IMR-90 (cell line): ENCODE measurements around the gene CTNNAL1. TPM values are rescaled to one million over a fixed set of nuclear protein-coding genes. Genes with fewer than 3 reads are reported as not detected.
A peak's percentile ranks its signal among the peaks of the same experiment; 100 is the strongest.

Source experiments
- ATAC-seq: fragments of 200-7000 bp; cut with Tn5 transposase; 2 replicates; pipeline ENCODE4 v1.9.1; 2020; ENCODE audit warnings: low read depth, mild to moderate bottlenecking, moderate library complexity
- Bru-seq: library from RNA; stranded (reverse); fragments of 400-500 nt; gene quantifications from one replicate; lab custom pipeline; 2021; lab: Mats Ljungman, UMichigan
- BruChase-seq, 2 experiments: library from RNA; stranded (reverse); fragments of 400-500 nt; gene quantifications; one replicate each; lab custom pipeline; 2021; lab: Mats Ljungman, UMichigan
- BruUV-seq: library from RNA; stranded (reverse); fragments of 400-500 nt; replicated peaks from 2 replicates; lab custom pipeline; 2021; lab: Mats Ljungman, UMichigan
- CTCF ChIA-PET: fragments of 300-600 bp; formaldehyde crosslinking; extraction: SDS; loops from one replicate; lab custom pipeline; 2021; ENCODE audit warnings: antibody characterized with exemption; lab: Yijun Ruan, JAX
- POLR2A ChIA-PET: fragments of 300-600 bp; sonication (Branson Sonifier 250); formaldehyde crosslinking; loops from one replicate; lab custom pipeline; 2022; ENCODE audit warnings: antibody characterized with exemption; ENCODE audit not compliant: unreplicated experiment; lab: Charles Lee
- DNase-seq: peaks from one replicate; pipeline ENCODE4 v3.0.0; 2013
- H2AFZ ChIP-seq: replicated peaks from 2 replicates; pipeline ENCODE3; 2013; ENCODE audit warnings: low read length, mild to moderate bottlenecking; ENCODE audit not compliant: poor library complexity
- H2AK5ac ChIP-seq: 2 replicates; pipeline ENCODE4 v1.6.1; 2013; ENCODE audit warnings: low read depth, low read length, inconsistent platforms
- H2AK9ac ChIP-seq: replicated peaks from 2 replicates; pipeline ENCODE3; 2013; ENCODE audit warnings: mild to moderate bottlenecking, low read depth, low read length, moderate library complexity; ENCODE audit not compliant: poor library complexity
- H2BK120ac ChIP-seq: 2 replicates; pipeline ENCODE4 v1.6.1; 2013; ENCODE audit warnings: low read depth, low read length, inconsistent platforms
- H2BK15ac ChIP-seq: 3 replicates; pipeline ENCODE4 v1.6.1; 2013; ENCODE audit warnings: low read depth, low read length, inconsistent platforms
- H2BK20ac ChIP-seq: 2 replicates; pipeline ENCODE4 v1.6.1; 2013; ENCODE audit warnings: low read depth, mild to moderate bottlenecking, inconsistent platforms, low read length, moderate library complexity
- H2BK5ac ChIP-seq: 2 replicates; pipeline ENCODE4 v1.6.1; 2013; ENCODE audit warnings: mild to moderate bottlenecking, low read depth, low read length, inconsistent platforms; ENCODE audit not compliant: poor library complexity, severe bottlenecking
- H3K14ac ChIP-seq: replicated peaks from 2 replicates; pipeline ENCODE4 v1.6.1; 2013; ENCODE audit warnings: low read depth, low read length, inconsistent platforms
- H3K18ac ChIP-seq: 2 replicates; pipeline ENCODE4 v1.6.1; 2013; ENCODE audit warnings: low read depth, low read length, control low read depth
- H3K23ac ChIP-seq: 2 replicates; pipeline ENCODE4 v1.6.1; 2013; ENCODE audit warnings: low read depth, low read length, inconsistent platforms
- H3K27ac ChIP-seq: 2 replicates; pipeline ENCODE4 v1.5.1; 2013; ENCODE audit warnings: mild to moderate bottlenecking, control low read depth, low read length; ENCODE audit not compliant: insufficient read depth
- H3K27me3 ChIP-seq: 2 replicates; pipeline ENCODE4 v1.6.1; 2013; ENCODE audit warnings: low read length; ENCODE audit not compliant: control insufficient read depth, insufficient read depth
- H3K36me3 ChIP-seq: 2 replicates; pipeline ENCODE4 v1.6.1; 2013; ENCODE audit warnings: low read length, mixed read lengths; ENCODE audit not compliant: control insufficient read depth, insufficient read depth
- H3K4ac ChIP-seq: 2 replicates; pipeline ENCODE4 v1.6.1; 2013; ENCODE audit warnings: low read depth, low read length, inconsistent platforms
- H3K4me1 ChIP-seq: 2 replicates; pipeline ENCODE4 v1.6.1; 2013; ENCODE audit warnings: low read length, mixed read lengths; ENCODE audit not compliant: control insufficient read depth, insufficient read depth
- H3K4me2 ChIP-seq: 2 replicates; pipeline ENCODE4 v1.6.1; 2013; ENCODE audit warnings: low read depth, mild to moderate bottlenecking, control low read depth, low read length, moderate library complexity
- H3K4me3 ChIP-seq: 2 replicates; pipeline ENCODE4 v1.5.1; 2013; ENCODE audit warnings: low read depth, mild to moderate bottlenecking, control low read depth, low read length, moderate library complexity; ENCODE audit not compliant: insufficient read depth
- H3K56ac ChIP-seq: 2 replicates; pipeline ENCODE4 v1.6.1; 2013; ENCODE audit warnings: low read length, inconsistent platforms; ENCODE audit not compliant: insufficient read depth; ENCODE audit errors: extremely low read depth
- H3K79me1 ChIP-seq, 2 experiments: 2 replicates each; pipeline ENCODE4 v1.6.1; 2013; ENCODE audit warnings: low read length in 2 of 2, inconsistent platforms in 1 of 2, low read depth in 1 of 2
- H3K9ac ChIP-seq: 2 replicates; pipeline ENCODE4 v1.6.1; 2013; ENCODE audit warnings: low read depth, low read length, control low read depth
- H3K9me1 ChIP-seq: 2 replicates; pipeline ENCODE4 v1.6.1; 2013; ENCODE audit warnings: low read length, inconsistent platforms; ENCODE audit not compliant: insufficient read depth
- H3K9me3 ChIP-seq: 2 replicates; pipeline ENCODE4 v1.6.1; 2013; ENCODE audit warnings: low read length; ENCODE audit not compliant: control insufficient read depth, insufficient read depth
- H4K20me1 ChIP-seq: 2 replicates; pipeline ENCODE4 v1.6.1; 2013; ENCODE audit warnings: low read length, inconsistent platforms; ENCODE audit not compliant: insufficient read depth
- H4K5ac ChIP-seq: 2 replicates; pipeline ENCODE4 v1.6.1; 2013; ENCODE audit warnings: mild to moderate bottlenecking, low read depth, low read length, control low read depth
- H4K8ac ChIP-seq, 2 experiments: 2 replicates each; pipeline ENCODE4 v1.6.1; 2013; ENCODE audit warnings: low read depth in 2 of 2, low read length in 2 of 2, control low read depth in 1 of 2, inconsistent platforms in 1 of 2
- H4K91ac ChIP-seq: 2 replicates; pipeline ENCODE4 v1.6.1; 2013; ENCODE audit warnings: low read depth, low read length, inconsistent platforms; ENCODE audit not compliant: insufficient read depth
- ELK1 ChIP-seq: fragments of 150-350 bp; IDR thresholded peaks from 2 replicates; pipeline ENCODE4 v1.6.1; 2016; ENCODE audit warnings: low read depth, mild to moderate bottlenecking, low read length, moderate library complexity, borderline replicate concordance
- POLR2A ChIP-seq: IDR thresholded peaks from 2 replicates; pipeline ENCODE4 v1.6.1; 2012; ENCODE audit warnings: mild to moderate bottlenecking, low read depth, low read length
- RFX5 ChIP-seq: IDR thresholded peaks from 2 replicates; pipeline ENCODE4 v1.8.0; 2012; ENCODE audit warnings: low read depth, mild to moderate bottlenecking, low read length, moderate library complexity
- SMC3 ChIP-seq: fragments of 150-350 bp; IDR thresholded peaks from 2 replicates; pipeline ENCODE4 v1.6.1; 2016; ENCODE audit warnings: low read depth, mild to moderate bottlenecking, antibody characterized with exemption, low read length, moderate library complexity
- WGBS, 2 experiments: methylation state at CpG; one replicate each; pipeline versions ENCODE4 v1.1.5 to v1.1.7; 2013; ENCODE audit warnings: missing lambda C conversion rate in 2 of 2; ENCODE audit not compliant: insufficient read length in 1 of 2; ENCODE audit errors: extremely low coverage in 2 of 2; 5-methylcytosine and 5-hydroxymethylcytosine counted together
- dilution Hi-C: fragments of 300-500 bp; cut with HindIII; formaldehyde crosslinking; loops from one replicate; pipeline ENCODE4 v1.14.3; 2018; ENCODE audit warnings: low sequenced_read_pairs; ENCODE audit not compliant: unreplicated experiment
- in situ Hi-C: fragments of 300-500 bp; cut with MboI; formaldehyde crosslinking; loops from 3 replicates; pipeline ENCODE4 v1.14.3; 2019; ENCODE audit warnings: low sequenced_read_pairs, inconsistent platforms, mixed read lengths
- intact Hi-C: fragments of 100-400 bp; cut with micrococcal nuclease; formaldehyde crosslinking; loops from 2 replicates; pipeline ENCODE4 v1.10.0; 2022
- long read RNA-seq: library from polyadenylated mRNA; unstranded; transcript quantifications from one replicate; pipeline ENCODE4 v2.0.0, GENCODE V29; 2021; ENCODE audit not compliant: unreplicated experiment
- polyA plus RNA-seq, 3 experiments: library from polyadenylated mRNA; depleted of rRNA; stranded (reverse); fragments of >200 nt; gene quantifications; 2 replicates each; pipeline ENCODE4 v1.2.3, GENCODE V29; 2012; ENCODE audit warnings: low replicate concordance in 1 of 3
- total RNA-seq: library from RNA; depleted of rRNA; stranded (reverse); fragments of >200 nt; gene quantifications from 2 replicates; pipeline ENCODE4 v1.2.3, GENCODE V29; 2012; rRNA removed

Gene CTNNAL1
- total RNA-seq (131 and 186 TPM in 2 replicates), polyA plus RNA-seq (2012; rRNA removed) (60.4 and 72.3 TPM in 2 replicates), Bru-seq, nascent RNA (percentile 85 among the genes with signal in this experiment), BruChase-seq, experiment 1, labeled RNA remaining after a 6-hour chase (percentile 67 among the genes with signal in this experiment), BruChase-seq, experiment 2, labeled RNA remaining after a 2-hour chase (percentile 59 among the genes with signal in this experiment)
- 24.4 and 58.0 TPM in 2 replicates for polyA plus RNA-seq (2012; cell fraction: cytosol; rRNA removed)
- polyA plus RNA-seq (2012; cell fraction: nucleus; rRNA removed; ENCODE audit: low replicate concordance): 9.8 and 39.6 TPM in 2 replicates
- long read RNA-seq, transcript CTNNAL1-201 (19 exons, 2,490 nt): major isoform, 59 of 104 reads
- long read RNA-seq, partial matches to known transcripts: 27 of 104 reads
- long read RNA-seq, other reads (novel, unspliced or antisense): 15 of 104 reads

DNA sequence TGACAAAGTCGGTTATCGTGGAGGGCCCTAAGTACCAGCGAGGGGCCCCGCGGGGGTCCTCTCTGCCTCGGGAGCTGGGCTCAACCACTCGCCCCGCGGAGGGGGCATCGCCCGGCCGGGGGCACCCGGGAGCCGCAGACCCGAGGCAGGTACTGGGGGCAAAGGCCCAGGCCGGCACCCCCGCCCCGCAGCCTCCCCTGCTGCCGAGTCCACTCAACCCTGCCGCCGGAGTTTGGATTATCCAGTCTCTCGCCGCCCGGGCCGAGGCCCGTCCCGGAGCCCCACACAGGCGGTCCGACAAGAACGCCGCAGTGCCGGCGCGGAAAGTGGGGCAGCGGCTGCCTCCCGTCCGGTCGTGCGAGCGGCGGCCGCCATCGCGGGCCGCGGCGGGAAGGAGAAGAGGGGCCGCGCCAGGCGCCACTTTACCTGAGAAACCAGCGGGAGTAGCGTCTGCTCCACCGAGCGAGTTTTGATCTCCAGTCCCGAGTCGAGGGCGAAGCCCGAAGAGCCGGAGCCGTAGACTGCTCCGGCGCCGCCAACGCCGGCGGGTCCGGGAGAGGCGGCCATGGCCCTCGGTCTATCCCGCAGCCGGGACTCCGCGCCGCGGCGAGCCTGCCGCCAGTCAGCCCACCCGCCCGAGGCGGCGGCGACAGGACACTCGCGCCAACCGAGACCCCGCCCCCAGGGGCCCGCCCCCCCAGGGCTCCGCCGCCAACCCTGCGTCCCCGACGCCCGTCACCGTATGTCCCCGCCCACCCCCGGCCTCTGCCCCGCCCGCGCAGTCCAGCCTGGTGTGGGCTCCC is at the start of gene CTNNAL1:
TSS of gene CTNNAL1 (minus strand) at position 624 of the 803 bp plus-strand sequence. CDS start at position 567, 57 bp downstream.
- H3K4ac ChIP-seq: peak within 1 kb of the TSS; percentile 97
- in situ Hi-C loops: no loop called here
- peaks cover 5% of the 10 kb centered on the region for H3K9me1 ChIP-seq
- H4K91ac ChIP-seq: peak within 1 kb of the TSS; percentile 73
- peak within 1 kb of the TSS; percentile 83 for H3K18ac ChIP-seq
- H4K8ac ChIP-seq: peak within 1 kb of the TSS in 1 of 2 experiments; percentile 78; a peak in 3 of 4 replicates
- H4K5ac ChIP-seq: peak within 1 kb of the TSS; percentile 38; the same call in 1 of the 2 replicates
- H2AK5ac ChIP-seq: peak within 1 kb of the TSS; percentile 84
- H3K4me2 ChIP-seq: peak within 1 kb of the TSS; percentile 98
- peak within 1 kb of the TSS; percentile 87 for H2AFZ ChIP-seq
- BruUV-seq: no TSS peak
- peak within 1 kb of the TSS; percentile 92 for H2BK5ac ChIP-seq
- H3K14ac ChIP-seq: peak within 1 kb of the TSS; percentile 93
- peak; percentile 81 for DNase-seq
- dilution Hi-C loops: no loop called here
- peak within 1 kb of the TSS; percentile 71 for H3K4me3 ChIP-seq
- peak within 1 kb of the TSS; percentile 68 for H3K9ac ChIP-seq
- CTCF ChIA-PET: interaction anchor here (1.2 kb wide), 1 partner anchor 10 kb away, joined by 4 read pairs; no protein-coding TSS in a partner anchor
- H3K27me3 ChIP-seq: no peaks in the 10 kb centered on the region
- POLR2A ChIA-PET: no interaction called here
- intact Hi-C loops: loop anchor here (5.0 kb wide), 1 partner anchor 309 kb away; the partner anchor contains the start of gene EPB41L4B
- peak within 1 kb of the TSS; percentile 93 for H2BK120ac ChIP-seq
- peaks cover 12 to 41% of the 10 kb centered on the region in 2 experiments for H3K79me1 ChIP-seq
- H2BK20ac ChIP-seq: peak within 1 kb of the TSS; percentile 87; the same call in 1 of the 2 replicates
- H4K20me1 ChIP-seq: peaks cover 18% of the 10 kb centered on the region
- 1% methylated on average over 27 of the region's 99 CpGs; no CpG with 5 or more reads in 1 of the 2 experiments for WGBS, 2 experiments
- no peaks in the 10 kb centered on the region for H3K36me3 ChIP-seq
- H3K23ac ChIP-seq: peak within 1 kb of the TSS; percentile 98
- H3K27ac ChIP-seq: peak within 1 kb of the TSS; percentile 84
- no peaks in the 10 kb centered on the region for H3K9me3 ChIP-seq
- peak within 1 kb of the TSS; percentile 91 for H2AK9ac ChIP-seq
- peaks cover 15% of the 10 kb centered on the region for H3K4me1 ChIP-seq
- H3K56ac ChIP-seq: peak within 1 kb of the TSS; percentile 71
- TF ChIP-seq ELK1 (no peak), RFX5 (no peak), POLR2A (peak; percentile 92), SMC3 (no peak)
- peak; percentile 89 for ATAC-seq
- peak within 1 kb of the TSS; percentile 23; the same call in 1 of the 3 replicates for H2BK15ac ChIP-seq
